HG03342 (cell line): Measurements from ENCODE around the gene MYO1G.

Experiments used
- ATAC-seq: cut with Tn5 transposase; IDR thresholded peaks from one replicate; pipeline ENCODE4 v1.9.1; 2021; ENCODE audit warnings: mild to moderate bottlenecking, moderate library complexity; ENCODE audit not compliant: unreplicated experiment

The MYO1G gene

GRCh38 chr7:44967571-44968446, 11.0 kb downstream of the MYO1G start:
- ATAC-seq = no peak

- ATAC-seq = no peak
These were observed 11.9 kb downstream of the MYO1G start for GRCh38 chr7:44966731-44967538.

DNA sequence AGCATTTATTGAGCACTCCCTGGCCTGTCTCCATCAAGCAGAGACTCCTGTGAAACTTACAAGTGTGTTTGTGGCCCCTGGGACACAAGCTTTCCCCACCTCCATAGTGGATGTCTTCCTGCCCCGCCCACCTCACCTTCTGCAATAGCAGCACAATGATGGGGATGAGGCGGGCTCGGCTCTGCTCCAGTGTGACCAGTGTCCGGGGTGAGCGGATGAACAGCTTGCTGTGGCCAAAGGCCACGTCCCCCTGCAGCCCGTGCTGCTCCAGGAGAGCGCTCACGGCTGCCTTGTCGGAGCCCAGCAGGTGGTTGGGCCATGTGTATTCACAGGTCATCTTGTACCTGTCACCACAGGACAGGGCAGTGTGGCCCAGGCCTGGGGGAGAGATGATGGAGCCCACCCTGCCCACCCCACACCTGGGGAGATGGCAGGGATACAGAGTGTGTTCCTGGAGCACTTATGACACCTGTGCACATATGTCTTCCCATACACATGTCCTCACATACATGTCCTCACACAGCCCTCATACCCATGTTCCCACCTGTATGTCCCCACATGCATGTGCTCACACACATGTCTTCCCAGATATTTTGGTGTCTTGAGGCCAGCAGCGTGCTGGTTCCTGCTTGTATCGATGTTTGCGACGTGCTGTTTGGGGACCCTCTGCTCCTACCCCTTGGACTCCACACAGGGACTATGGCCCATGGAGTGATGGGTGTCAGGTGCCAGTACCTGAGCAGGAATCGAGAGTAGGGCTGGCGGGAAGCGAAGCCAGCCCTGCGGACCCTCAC, 12.7 kb downstream of the MYO1G start:
- no peak for ATAC-seq

DNA sequence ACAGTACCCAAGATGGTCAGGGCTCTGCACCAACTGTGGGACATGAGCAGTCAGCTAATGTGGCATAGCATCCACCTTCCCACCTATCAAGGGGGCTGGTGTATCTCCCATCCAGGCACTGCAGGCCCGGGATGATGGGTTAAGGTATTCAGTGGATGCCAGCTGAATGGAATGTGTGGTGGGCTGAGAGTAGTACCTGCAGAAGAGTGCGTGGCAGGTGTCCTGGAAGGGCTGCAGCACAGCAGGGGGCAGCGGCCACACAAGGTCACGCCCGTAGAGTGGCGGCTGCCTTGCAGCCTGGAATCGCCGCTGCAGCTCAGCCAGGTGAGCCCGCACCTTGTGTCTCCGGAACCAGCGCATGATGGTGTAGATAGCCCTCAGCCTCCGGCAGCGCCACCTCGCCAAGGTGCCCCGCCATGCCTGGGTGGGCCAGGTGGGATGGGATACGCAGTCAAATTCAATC, 13.3 kb downstream of the MYO1G start:
- no peak for ATAC-seq

DNA sequence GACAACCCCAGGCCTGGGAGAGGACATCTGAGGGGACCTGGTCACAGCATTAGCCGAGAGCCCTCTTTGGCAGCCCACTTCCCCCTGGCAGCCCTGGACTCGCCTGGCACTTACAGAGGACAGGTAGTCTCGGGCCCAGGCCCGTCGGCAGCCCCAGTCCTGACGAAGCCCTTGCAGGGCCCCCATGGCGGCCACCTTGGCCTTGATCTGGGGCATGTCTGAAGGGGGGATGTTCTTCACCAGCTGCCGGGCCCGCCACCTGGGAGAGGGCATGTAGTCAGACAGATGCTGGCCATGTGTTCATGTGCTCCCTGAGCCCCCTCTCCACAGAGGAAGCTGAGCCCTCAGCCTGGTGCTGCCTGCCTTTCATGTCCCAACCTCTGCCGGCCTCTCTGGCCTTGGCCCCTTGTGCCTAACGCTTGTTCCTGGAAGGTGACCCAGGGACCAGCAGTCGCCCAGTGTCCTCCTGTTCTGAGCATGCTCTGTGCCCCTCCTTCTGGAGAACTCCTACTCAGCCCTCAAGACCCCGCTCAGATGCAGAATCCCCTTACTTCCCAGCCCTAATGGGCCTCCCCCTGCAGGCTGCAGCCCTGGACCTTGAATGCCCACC, 13.9 kb downstream of the MYO1G start:
- ATAC-seq = no peak

DNA sequence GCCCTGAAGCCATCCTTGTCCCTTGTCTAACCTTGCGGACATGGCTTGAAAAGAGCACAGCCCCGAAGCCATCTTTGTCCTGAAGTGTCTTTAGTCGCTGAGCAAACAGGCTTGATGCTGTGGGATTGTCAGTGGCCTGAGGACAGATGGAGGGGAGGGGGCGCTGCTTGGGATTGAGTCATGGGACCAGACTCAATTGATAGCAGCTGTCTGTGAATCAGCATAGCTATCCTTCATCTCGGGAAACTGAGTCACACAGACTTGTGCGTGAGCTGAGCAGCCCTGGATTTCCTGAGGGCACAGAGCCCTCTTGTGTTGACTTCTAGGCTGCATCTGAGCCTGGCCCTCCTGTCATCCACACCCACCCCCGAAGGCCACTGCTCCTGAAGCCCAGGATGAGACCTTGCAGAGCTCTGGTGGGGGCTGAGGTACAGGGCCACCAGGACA, 14.4 kb downstream of the MYO1G start:
- no peak for ATAC-seq

DNA sequence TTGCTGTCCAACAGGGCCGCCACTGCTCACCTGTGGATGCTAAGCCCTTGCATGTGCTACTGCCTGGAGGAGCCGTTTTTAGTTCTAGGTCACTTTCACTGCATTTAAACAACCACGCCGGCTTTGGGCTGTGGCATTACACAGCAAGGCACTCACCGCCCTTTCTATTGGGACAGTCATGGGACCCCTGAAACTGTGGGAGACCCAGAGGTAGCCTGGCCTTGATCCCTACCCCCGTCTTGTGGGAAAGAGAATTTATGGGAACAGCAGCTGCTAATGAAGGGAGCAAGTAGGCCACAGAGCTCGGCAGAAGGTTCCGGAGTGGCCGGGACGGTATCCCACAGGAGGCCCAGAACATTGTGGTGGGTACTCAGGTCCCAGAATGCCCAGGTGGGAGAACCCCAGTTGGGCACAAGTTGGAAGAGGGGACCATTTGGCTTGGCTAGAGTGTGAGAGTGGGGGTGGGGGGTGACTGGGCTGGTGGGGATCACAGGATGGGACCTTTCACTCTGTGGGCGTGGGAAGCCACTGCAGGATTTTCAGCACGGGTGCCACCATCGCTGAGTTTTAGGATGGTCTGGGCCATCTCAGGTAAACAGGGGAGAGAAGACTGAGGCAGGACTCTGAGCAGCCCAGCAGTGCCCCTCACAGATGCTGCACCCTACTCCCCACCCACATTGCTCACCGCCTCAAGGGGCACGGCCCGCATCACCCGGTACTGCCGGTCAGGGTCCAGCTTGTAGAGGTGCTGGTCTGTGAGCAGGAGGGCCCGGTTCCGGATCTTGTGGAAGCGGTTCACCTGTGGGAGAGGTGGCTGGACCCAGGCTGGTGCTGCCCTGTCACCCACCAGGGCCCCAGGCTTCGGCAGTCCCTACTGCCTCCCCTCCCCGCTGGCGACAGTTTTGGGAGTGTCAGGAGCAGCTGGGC, 15.2 kb downstream of the MYO1G start:
- ATAC-seq = no peak

GRCh38 chr7:44962483-44963251, 16.1 kb downstream of the MYO1G start:
- no peak for ATAC-seq

DNA sequence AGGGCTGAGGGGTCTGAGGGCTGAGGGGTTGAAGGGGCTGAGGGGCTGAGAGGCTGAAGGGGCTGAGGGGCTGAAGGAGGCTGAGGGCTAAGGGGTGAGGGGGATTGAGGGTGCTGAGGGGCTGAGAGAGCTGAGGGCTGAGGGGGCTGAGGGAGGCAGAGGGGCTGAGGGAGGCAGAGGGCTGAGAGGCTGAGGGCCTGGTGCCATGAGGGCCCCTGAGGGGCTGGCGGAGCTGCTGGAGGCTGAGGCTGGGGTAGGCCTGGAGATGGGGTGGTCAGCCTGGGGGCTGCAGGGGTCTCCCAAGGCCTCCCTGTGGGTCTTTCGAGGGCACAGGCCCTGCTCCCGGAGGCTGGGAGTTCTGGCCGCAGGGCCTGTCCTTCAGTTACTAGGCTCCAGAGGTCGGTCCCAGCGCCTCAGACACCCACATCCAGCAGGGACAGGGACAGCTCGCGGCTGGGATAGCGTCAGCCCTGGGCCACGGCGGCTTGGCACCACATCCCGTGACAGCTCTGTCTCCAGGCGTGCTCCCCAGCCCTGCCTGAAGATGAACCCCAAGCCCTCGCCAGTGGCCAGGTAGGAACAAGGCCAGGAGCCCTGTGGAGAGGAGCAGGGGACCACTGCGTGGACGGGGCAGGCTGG, 16.9 kb downstream of the MYO1G start:
- ATAC-seq = no peak

DNA sequence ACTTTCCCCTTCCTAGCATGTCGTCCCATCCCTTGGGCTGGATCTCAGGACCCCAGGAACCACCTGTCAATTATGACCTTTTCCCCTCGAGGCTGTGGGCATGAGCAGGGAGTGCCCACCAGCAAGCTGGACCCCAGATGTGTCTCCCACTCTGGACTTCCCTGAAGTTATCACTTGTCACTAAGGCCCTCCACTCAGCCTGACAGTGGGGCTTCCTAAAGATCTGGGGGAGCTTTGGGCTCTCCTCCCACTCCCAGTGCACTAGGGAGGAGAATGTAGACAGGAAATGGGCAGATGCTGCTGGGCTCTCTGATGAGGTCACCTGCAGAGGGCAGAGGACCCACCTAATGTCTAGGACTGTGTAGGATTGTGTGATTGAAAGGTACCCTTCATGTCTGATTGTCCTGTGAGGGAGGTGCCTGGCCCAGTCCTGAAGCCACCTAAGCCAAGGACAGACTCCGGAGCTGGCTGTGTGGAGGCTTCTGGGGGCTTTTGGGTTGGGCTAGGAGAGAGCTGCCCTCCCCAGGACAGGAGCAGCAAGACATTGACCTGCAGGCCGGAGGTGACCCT, 18.7 kb downstream of the MYO1G start:
- no peak for ATAC-seq

DNA sequence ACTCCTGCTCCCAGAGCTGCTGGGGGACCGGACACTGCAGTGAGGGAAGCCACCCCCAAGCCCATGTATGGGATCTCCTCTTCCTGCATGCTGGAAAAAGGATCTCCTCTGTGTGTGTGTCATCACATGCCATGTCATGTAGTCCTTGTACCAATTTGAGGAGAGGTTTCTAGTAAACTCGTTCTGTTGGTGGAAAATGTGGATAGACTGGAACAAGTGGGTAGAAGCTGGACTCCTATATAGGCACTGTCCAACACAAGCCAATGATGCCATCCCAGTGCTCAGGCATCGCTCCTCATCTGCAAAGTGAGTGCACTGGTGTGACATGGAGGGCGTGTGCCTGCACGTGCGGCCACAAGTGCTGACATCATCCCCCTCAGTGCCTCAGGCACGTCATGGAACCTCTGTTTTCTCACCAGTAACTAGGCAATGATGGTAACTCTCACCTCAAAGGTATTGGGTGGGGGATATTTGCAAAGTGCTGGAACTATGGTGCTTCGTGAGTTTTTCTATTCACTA, 19.3 kb downstream of the MYO1G start:
- no peak for ATAC-seq

DNA sequence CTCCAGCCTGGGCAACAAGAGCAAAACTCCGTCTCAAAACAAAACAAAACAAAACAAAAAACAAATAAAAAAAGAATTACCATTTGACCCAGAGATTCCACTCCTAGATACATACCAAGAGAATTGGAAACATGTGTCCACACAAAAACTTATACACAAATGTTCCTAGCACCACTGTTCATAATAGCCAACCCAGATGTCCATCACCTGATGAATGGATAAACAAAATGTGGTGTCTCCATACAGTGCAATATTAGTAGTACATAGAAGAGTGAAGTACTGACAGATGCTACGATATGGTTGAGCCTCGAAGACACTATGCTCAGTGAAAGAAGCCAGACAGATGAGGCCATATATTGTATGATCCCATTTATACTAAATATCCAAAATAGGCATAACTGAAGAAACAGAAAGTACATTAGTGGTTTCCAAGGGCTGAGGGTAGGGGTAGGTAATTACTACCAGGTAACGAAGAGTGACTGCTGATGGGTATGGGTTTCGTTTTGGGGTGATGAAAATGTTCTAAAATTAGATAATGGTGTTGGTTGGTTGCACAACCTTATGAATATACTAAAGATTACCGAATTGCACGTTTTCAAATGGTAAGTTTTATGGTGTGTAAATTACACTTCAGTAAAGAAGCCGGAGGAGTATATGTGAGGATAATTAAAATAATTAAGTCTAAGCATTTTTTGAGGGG, 20.0 kb downstream of the MYO1G start:
- no peak for ATAC-seq

DNA sequence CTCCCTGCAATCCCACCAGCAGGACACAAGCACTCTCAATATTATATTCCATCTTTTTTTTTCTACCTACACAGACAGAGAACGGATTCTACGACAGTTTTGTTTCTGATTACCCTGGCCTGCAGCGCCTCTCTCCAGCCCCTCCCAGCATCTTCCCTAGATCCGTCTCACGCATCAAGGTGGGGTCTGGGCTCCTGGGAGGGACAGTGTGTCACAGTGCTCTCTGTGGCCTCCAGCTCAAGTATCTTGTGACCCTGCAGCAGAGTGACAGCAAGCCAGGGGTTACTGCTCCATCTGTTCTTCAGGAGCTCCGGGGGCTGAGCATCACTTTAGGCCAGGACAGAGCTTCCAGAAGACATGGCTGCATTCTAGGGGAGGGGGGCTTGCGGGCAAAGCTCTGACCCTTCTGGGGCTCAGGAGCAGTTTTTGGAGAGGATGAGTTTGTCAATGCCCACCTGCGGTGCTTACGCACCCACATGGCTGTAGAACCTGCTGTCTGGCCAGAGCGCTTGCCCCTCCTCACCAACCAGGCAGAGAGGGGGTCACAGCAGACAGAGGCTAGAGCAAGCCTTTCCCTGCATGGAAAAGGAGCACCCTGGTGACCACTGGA, 22.6 kb downstream of the MYO1G start:
- ATAC-seq = no peak

- ATAC-seq = no peak
These were observed 23.1 kb downstream of the MYO1G start for GRCh38 chr7:44955733-44956132.

DNA sequence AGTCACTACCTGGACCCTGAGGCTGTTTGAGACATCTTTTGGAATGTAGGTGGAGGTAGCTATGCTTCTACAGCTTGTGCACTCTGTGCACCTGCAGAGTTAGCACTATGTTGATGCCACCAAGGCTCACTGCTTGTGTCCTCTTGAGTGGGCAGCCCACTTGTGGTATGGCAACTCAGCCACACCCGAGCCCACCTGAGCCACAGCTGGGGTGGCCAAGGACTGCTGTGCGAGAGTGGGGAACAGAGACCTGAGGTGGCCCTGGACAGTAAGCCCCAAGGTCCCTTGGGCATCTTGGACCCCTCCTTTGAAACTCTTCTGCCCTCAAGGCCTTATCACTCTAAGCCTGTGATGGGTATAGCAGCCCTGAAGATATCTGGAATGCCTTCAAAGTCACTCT, 25.7 kb downstream of the MYO1G start:
- ATAC-seq = no peak

DNA sequence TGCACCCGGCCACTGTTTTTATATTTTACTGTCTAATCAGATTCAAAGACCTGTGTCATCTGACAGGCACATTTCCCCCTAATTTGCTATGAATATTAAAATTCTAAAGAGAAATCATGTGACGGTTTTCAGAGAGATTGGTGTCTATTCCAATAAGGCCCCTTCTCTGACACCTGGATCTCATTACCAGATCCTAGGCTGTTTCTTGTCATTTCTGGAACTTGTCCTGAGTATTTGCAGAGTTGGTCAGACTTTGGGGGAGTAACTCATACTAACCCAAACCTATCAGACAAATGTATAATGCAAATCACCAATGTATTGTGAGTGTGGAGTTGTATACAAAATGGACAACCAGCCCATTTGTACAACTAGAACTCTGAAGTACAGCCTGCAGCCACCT, 29.5 kb downstream of the MYO1G start:
- no peak for ATAC-seq

DNA sequence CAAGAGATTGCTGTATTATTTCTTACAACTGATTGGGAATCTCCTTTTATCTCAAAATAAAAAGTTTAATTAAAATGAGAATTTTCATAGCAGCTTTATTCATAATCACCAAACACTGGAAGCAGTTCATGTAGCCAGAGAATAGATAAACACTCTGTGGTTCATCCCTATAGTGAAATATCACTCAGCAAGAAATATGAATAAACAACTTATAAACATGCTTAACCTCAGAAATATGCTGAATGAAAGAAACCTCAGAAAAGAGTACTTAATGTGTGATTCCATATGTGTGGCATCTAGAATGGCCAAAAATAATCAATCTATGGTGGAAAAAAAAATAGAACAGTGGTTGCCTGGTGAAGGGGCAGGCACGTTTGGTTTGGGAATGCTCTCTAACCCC, 33.3 kb downstream of the MYO1G start:
- ATAC-seq = no peak
